BJ (cell line): Measurements from ENCODE around the gene CH25H. TPM values are rescaled to one million over a fixed set of nuclear protein-coding genes. Genes with fewer than 3 reads are reported as not detected.
"Not testable (repeated sequence)": the region's sequence is repeated elsewhere in the genome, so short reads cannot be mapped to it uniquely, and the experiment has no call there.

Experiments
- CTCF ChIA-PET: fragments of 350-600 bp; formaldehyde crosslinking; extraction: SDS; loops from one replicate; lab custom pipeline; 2021; ENCODE audit warnings: antibody characterized with exemption, inconsistent platforms; lab: Yijun Ruan, JAX
- POLR2A ChIA-PET: fragments of 300-600 bp; sonication (Branson Sonifier 250); formaldehyde crosslinking; extraction: SDS; loops from one replicate; lab custom pipeline; 2021; ENCODE audit warnings: antibody characterized with exemption; lab: Charles Lee
- DNase-seq: peaks from one replicate; pipeline ENCODE4 v3.0.0-alpha.2; 2011; ENCODE audit warnings: low read depth
- H3K27me3 ChIP-seq: 2 replicates; pipeline ENCODE4 v1.6.0; 2011; ENCODE audit warnings: low read length; ENCODE audit not compliant: control insufficient read depth, insufficient read depth
- H3K36me3 ChIP-seq: 2 replicates; pipeline ENCODE4 v1.5.1; 2011; ENCODE audit warnings: low read length; ENCODE audit not compliant: control insufficient read depth, insufficient read depth
- H3K4me3 ChIP-seq: 2 replicates; pipeline ENCODE4 v1.5.1; 2011; ENCODE audit warnings: low read depth, mild to moderate bottlenecking, control low read depth, low read length
- polyA plus RNA-seq: library from polyadenylated mRNA; depleted of rRNA; stranded (reverse); fragments of >200 nt; gene quantifications from 2 replicates; pipeline ENCODE4 v1.2.3, GENCODE V29; 2011
- TF ChIP-seq, protein P1 (sequence below): IDR thresholded peaks from 2 replicates; pipeline ENCODE4 v1.5.1; 2011; ENCODE audit warnings: low read depth, mild to moderate bottlenecking, control low read depth, inconsistent platforms, low read length, moderate library complexity; ENCODE audit not compliant: insufficient read depth

Gene CH25H
- polyA plus RNA-seq, 1 experiment = 0.86 TPM

DNA sequence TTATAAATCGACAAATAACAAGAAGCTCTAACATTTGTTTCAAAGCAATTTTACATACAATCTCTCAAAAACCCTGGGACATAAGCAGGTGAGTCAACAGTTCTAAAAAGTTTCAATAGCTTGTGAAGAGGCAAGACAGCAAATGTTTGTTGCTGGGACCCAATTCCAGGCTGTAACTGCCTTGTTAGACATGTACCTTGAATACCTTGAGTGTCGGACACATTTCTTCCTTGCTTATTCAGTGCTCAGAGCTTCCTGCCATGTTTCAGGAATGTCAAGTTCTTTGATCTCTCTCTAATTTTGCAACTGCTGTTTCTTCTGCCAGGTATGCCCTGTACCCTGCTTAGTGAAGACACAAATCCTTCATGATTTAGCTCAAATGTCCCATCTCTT lies 5.1 kb downstream of the CH25H start:
- Histone ChIP-seq H3K36me3 (no peaks in the 10 kb centered on the region), H3K27me3 (peaks cover 4% of the 10 kb centered on the region), H3K4me3 (no peak overlapping the region)
- CTCF ChIA-PET = interaction anchor here (0.7 to 1.8 kb wide), 4 partner anchors 11 to 173 kb away, joined by 3 to 4 read pairs (median 4); no protein-coding TSS in a partner anchor
- TF ChIP-seq, protein P1, sequence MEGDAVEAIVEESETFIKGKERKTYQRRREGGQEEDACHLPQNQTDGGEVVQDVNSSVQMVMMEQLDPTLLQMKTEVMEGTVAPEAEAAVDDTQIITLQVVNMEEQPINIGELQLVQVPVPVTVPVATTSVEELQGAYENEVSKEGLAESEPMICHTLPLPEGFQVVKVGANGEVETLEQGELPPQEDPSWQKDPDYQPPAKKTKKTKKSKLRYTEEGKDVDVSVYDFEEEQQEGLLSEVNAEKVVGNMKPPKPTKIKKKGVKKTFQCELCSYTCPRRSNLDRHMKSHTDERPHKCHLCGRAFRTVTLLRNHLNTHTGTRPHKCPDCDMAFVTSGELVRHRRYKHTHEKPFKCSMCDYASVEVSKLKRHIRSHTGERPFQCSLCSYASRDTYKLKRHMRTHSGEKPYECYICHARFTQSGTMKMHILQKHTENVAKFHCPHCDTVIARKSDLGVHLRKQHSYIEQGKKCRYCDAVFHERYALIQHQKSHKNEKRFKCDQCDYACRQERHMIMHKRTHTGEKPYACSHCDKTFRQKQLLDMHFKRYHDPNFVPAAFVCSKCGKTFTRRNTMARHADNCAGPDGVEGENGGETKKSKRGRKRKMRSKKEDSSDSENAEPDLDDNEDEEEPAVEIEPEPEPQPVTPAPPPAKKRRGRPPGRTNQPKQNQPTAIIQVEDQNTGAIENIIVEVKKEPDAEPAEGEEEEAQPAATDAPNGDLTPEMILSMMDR = no peak
- DNase-seq = no peak
- POLR2A ChIA-PET = interaction anchor here (0.5 to 1.0 kb wide), 2 partner anchors 44 to 46 kb away, joined by 3 to 4 read pairs; no protein-coding TSS in a partner anchor

DNA sequence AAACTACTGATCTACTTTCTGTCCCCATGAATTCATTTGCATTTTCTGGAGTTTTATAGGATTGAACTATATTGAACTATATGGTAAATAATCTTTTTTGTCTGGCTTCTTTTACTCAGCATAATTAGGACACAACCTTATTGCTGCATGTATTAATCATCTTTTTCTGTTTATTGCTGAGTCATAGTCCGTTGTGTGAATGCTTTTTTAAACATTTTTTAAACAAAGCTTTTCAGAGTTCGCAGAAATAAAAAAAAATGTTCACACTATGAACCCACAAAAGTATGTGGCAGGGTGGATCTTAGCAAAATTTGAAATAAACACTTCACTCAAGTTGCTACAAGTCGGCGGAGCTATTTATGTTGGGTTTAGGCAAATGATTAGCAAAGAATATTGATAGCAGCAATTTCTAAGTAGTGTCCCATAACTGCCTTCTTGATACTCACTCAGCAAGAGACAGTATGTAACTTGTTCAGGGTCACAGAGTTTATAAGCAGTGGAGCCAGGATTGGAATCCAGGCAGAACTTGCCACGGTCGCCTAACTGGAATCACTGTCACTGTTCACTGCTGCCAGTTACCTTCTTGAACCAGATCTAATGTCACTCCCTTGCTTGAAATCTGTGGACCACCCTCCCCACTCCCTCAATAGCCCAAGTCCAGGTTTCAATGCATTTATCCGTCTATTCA lies 5.6 kb downstream of the CH25H start:
- Histone ChIP-seq H3K27me3 (peaks cover 2% of the 10 kb centered on the region), H3K4me3 (no peak overlapping the region), H3K36me3 (no peaks in the 10 kb centered on the region)
- no peak for DNase-seq
- TF ChIP-seq, protein P1 = no peak
- ChIA-PET CTCF (interaction anchor here (0.7 to 1.8 kb wide), 4 partner anchors 12 to 172 kb away, joined by 3 to 4 read pairs (median 4); no protein-coding TSS in a partner anchor), POLR2A (interaction anchor here (0.5 to 1.0 kb wide), 2 partner anchors 43 to 45 kb away, joined by 3 to 4 read pairs; no protein-coding TSS in a partner anchor)

DNA sequence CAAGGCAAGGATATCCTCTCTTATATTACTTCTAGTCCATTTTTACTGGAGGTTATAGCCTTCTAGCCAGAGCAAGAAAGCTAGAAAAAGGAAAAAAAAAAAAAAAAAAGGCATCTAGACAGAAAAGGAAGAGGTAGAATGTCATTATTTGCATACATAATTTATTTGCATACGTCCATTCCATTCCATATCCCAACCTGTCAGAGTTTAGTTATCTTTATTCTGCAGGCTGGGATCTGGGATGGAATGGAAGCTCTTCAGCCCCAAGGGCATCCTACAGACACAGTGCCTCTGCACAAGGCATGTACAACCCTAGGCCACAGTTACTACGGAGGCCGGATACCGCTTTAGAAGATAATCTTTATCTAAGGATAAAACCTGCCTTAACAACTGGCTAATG lies 9.6 kb downstream of the CH25H start:
- ChIA-PET CTCF (interaction anchor here (0.9 kb wide), 1 partner anchor 21 kb away, joined by 3 read pairs; no protein-coding TSS in a partner anchor), POLR2A (interaction anchor here (0.6 kb wide), 1 partner anchor 13 kb away, joined by 3 read pairs; no protein-coding TSS in a partner anchor)

DNA sequence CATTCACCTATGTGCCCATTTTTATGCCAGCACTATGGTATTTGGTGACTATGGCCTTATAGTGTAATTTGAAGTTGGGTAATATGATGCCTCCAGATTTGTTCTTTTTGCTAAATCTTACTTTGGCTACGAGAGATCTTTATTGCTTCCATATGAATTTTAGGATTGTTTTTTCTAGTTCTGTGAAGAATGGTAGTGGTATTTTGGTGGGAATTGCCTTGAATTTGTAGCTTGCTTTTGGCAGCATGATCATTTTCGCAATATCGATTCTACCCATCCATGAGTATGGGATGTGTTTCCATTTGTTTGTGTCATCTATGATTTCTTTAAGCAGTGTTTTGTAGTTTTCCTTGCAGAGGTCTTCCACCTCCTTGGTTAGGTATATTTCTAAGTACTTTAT lies 15.8 kb downstream of the CH25H start:
- POLR2A ChIA-PET = not testable (repeated sequence)
- CTCF ChIA-PET = interaction anchor here (0.8 kb wide), 1 partner anchor 15 kb away, joined by 3 read pairs; no protein-coding TSS in a partner anchor

More for the DNA sequence above, 9.6 kb downstream of the CH25H start:
- H3K27me3 ChIP-seq = no peaks in the 10 kb centered on the region
- DNase-seq = no peak
- no peaks in the 10 kb centered on the region for H3K36me3 ChIP-seq
- no peak overlapping the region for H3K4me3 ChIP-seq
- TF ChIP-seq, protein P1 = no peak

DNA sequence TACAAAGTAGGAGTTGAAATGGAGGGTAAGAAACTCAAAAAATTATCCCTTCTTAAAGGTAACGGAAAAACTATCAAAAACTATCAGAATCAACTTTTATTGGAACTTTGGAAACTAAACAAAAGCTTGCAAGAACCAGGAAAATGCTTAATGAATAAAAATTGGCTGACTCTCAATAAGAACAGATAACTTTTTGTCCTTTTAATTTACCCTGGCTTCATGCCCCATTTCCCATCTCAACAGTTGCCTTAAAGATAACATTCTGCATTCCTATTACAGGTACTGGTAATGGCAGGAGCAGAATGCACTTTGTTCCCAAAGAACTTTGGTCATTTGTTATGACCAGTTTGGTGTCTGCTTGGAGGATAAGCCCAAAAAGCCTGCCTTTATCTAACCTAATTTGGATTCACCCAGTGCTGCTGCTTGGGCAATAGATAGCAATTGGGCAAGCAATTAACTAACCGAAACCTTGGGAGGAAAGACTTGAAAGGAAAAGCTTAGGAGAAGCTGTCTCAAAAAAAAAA lies 17.8 kb downstream of the CH25H start:
- H3K4me3 ChIP-seq = no peak overlapping the region
- TF ChIP-seq, protein P1 = no peak
- H3K27me3 ChIP-seq = peaks cover 3% of the 10 kb centered on the region; the same call in 1 of the 2 replicates
- H3K36me3 ChIP-seq = no peaks in the 10 kb centered on the region
- no peak for DNase-seq
- CTCF ChIA-PET = interaction anchor here (0.6 kb wide), 1 partner anchor 11 kb away, joined by 3 read pairs; no protein-coding TSS in a partner anchor
- POLR2A ChIA-PET = no interaction called here

More for the DNA sequence above, 15.8 kb downstream of the CH25H start:
- H3K27me3 ChIP-seq, H3K36me3 ChIP-seq, DNase-seq, H3K4me3 ChIP-seq: not testable (repeated sequence)
